Retinal pigment epithelial cell (primary cell): ENCODE results near the gene SOS1.

Experiments used
- DNase-seq: peaks from one replicate; pipeline ENCODE4 v3.0.0-alpha.2; 2010; ENCODE audit warnings: low read depth
- H3K4me3 ChIP-seq: 2 replicates; pipeline ENCODE4 v1.5.1; 2011; ENCODE audit warnings: mild to moderate bottlenecking, low read length, control low read depth, moderate library complexity
- TF ChIP-seq, protein P1 (sequence below): conservative IDR thresholded peaks from 2 replicates; pipeline ENCODE4 v1.5.1; 2011; ENCODE audit warnings: low read depth, low read length, control low read depth, inconsistent platforms

SOS1 gene

DNA sequence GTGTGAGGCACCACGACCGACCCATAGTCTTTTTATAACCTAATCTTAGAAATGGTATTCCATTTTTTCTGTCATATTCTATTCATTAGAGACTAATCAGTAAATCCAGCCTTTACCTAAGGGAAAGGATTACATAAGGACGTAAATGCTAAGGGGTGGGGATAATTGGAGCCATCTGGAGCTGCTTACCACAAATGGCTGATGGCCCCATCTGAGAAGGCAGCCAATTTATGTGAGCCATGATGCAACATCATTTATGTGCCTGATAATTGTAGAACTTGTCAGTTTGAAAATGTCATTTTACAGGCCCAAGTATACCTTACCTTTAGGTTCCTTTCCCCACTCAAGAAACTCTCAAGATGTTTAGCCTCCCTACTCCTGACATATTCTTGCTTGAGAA lies 187.2 kb downstream of the SOS1 start:
- TF ChIP-seq, protein P1, sequence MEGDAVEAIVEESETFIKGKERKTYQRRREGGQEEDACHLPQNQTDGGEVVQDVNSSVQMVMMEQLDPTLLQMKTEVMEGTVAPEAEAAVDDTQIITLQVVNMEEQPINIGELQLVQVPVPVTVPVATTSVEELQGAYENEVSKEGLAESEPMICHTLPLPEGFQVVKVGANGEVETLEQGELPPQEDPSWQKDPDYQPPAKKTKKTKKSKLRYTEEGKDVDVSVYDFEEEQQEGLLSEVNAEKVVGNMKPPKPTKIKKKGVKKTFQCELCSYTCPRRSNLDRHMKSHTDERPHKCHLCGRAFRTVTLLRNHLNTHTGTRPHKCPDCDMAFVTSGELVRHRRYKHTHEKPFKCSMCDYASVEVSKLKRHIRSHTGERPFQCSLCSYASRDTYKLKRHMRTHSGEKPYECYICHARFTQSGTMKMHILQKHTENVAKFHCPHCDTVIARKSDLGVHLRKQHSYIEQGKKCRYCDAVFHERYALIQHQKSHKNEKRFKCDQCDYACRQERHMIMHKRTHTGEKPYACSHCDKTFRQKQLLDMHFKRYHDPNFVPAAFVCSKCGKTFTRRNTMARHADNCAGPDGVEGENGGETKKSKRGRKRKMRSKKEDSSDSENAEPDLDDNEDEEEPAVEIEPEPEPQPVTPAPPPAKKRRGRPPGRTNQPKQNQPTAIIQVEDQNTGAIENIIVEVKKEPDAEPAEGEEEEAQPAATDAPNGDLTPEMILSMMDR, result no peak
- no peak for DNase-seq
- H3K4me3 ChIP-seq, result no peak overlapping the region

DNA sequence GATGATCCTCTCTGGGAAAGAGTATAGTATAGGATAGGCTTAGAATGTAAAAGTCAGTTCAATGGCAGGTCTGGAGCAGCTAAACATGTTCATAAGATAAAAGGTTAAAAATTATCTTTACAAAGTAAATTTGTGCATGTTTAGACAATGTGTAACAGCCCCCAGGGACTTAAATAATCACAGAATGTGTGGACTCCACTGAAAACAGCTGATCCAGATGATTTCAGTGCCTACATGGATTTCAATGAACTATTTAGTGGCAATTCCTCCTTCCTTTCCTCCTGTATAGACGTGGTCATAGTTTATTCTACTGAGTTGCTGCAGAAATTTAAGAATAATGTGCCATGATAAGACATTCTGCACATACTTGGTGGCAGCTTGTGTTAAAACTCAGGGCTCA lies 188.3 kb downstream of the SOS1 start:
- TF ChIP-seq, protein P1, result no peak
- no peak for DNase-seq
- H3K4me3 ChIP-seq, result no peak overlapping the region
